ENCODE measurements around the gene IGFL4.

IGFL4 gene

DNA sequence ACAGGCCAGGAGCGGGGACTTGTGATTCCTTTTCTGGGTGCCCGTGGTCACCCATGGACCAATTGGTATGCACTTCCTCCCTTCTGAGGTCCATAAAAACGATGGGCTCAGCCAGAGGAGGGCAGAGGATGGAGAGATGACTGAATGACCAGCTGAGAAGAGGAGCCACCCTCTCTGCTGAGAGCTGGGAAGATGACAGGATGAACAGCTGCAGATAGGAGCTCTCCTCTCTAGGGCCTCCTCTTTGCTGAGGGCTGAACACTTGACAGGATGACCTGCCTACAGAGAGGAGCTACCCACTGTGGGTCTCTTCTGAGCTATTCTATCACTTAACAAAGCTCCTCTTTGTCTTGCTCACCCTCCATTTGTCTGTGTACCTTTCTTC lies 4.1 kb downstream of the IGFL4 start:
- CTCF ChIA-PET: interaction anchor here (0.7 to 23.4 kb wide), 5 partner anchors 8 to 232 kb away, joined by 3 to 523 read pairs (median 5); no protein-coding TSS in a partner anchor
- no peak overlapping the region for H3K4me3 ChIP-seq (ENCODE audit: low read depth, low read length)
- TF ChIP-seq, protein P1, sequence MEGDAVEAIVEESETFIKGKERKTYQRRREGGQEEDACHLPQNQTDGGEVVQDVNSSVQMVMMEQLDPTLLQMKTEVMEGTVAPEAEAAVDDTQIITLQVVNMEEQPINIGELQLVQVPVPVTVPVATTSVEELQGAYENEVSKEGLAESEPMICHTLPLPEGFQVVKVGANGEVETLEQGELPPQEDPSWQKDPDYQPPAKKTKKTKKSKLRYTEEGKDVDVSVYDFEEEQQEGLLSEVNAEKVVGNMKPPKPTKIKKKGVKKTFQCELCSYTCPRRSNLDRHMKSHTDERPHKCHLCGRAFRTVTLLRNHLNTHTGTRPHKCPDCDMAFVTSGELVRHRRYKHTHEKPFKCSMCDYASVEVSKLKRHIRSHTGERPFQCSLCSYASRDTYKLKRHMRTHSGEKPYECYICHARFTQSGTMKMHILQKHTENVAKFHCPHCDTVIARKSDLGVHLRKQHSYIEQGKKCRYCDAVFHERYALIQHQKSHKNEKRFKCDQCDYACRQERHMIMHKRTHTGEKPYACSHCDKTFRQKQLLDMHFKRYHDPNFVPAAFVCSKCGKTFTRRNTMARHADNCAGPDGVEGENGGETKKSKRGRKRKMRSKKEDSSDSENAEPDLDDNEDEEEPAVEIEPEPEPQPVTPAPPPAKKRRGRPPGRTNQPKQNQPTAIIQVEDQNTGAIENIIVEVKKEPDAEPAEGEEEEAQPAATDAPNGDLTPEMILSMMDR (IDR thresholded peaks at IDR 0.05; ENCODE audit: insufficient read depth, low read length, missing control alignments): no peak
- POLR2A ChIA-PET: interaction anchor here (0.6 kb wide), 1 partner anchor 41 kb away, joined by 3 read pairs; no protein-coding TSS in a partner anchor
- no peak for DNase-seq (ENCODE audit: low read depth, low spot score)

DNA sequence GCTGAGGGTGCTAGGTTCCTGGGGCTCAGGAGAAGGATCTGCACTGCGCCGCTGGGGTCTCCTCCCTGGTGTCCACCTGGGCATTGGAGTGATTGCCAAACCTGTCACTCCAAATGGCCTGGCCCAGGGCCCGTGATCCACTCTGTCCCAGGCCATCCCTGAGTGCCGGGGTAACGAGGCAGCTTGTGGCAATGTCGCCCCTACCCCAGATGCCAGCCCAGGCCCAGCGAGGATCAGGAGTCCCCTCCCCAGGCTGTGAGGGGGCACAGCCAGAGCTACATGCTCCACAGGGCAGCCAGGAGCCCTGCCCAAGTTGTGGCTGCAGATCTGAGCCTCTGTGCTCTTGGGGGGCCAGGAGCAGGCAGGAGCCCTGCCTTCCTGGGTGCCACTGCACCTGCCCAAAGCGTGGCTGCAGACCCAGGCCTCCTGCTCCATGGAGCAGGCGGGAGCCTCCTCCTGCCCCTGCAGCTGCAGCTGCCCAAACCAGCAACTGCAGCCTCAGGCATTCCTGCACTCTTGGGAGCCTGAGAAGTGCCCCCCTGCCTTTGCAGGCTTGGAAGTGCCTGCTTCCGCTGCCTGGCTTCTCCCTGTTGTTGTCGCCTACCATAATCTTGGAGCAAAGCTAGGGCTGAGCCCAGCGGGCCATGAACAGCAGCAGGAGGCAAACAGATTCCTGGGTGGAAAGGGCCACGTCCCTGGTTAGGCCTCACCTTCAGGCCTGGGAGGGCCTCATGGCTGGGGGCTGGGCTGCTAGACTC lies 4.6 kb downstream of the IGFL4 start:
- TF ChIP-seq, protein P1 (IDR thresholded peaks at IDR 0.05; ENCODE audit: insufficient read depth, low read length, missing control alignments): no peak
- DNase-seq (ENCODE audit: low read depth, low spot score): no peak
- CTCF ChIA-PET: interaction anchor here (1.0 to 23.4 kb wide), 6 partner anchors 8 to 230 kb away, joined by 4 to 523 read pairs (median 10); no protein-coding TSS in a partner anchor
- POLR2A ChIA-PET: interaction anchor here (0.6 kb wide), 1 partner anchor 41 kb away, joined by 3 read pairs; no protein-coding TSS in a partner anchor
- no peak overlapping the region for H3K4me3 ChIP-seq (ENCODE audit: low read depth, low read length)

DNA sequence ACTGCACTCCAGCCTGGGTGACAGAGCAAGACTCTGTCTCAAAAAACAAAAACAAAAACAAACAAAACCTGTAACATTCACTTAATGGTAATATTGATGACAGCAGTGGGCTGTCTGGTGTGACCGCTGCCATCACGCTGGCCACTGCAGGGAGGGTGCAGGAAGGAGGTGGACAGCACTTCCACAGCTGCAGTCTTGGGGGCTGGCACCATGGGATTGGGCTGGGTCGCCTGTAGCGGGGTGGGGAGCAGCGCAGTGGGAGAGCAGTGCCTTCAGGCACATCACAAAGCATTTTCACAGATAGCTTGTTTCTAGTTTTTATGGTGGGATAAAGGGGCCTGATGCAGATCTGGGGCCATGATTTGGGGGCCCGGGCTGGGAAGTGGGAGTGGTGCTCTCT lies 5.3 kb downstream of the IGFL4 start:
- POLR2A ChIA-PET: no interaction called here
- CTCF ChIA-PET: interaction anchor here (1.0 to 23.4 kb wide), 4 partner anchors 17 to 231 kb away, joined by 4 to 523 read pairs (median 16); no protein-coding TSS in a partner anchor
- no peak overlapping the region for H3K4me3 ChIP-seq (ENCODE audit: low read depth, low read length)
- DNase-seq (ENCODE audit: low read depth, low spot score): no peak
- TF ChIP-seq, protein P1 (IDR thresholded peaks at IDR 0.05; ENCODE audit: insufficient read depth, low read length, missing control alignments): no peak

DNA sequence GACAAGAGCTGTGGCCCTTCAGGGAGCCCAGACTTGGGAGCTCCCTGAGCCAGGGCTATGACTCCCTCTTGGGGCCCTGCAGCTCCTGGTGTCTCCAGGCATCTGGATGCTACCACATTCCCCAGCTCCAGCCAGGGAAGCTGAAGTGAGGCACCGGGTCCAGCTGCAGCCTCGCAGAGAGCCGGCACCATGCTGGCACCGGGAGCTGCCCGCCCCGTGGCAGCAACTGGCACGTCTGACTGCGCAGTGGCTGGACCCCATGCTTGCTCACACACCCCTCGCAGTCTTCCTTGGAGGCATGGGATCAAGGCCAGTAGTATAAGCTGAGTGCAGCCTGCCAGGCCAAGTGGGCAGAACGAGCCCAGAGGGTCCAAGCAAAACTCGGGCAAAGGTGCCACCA lies 7.4 kb downstream of the IGFL4 start:
- H3K4me3 ChIP-seq (ENCODE audit: low read depth, low read length): no peak overlapping the region
- no peak for DNase-seq (ENCODE audit: low read depth, low spot score)
- POLR2A ChIA-PET: no interaction called here
- CTCF ChIA-PET: interaction anchor here (1.1 to 23.4 kb wide), 10 partner anchors 10 to 233 kb away, joined by 3 to 523 read pairs (median 6); partner anchors contain the start of gene PGLYRP1
- TF ChIP-seq, protein P1 (IDR thresholded peaks at IDR 0.05; ENCODE audit: insufficient read depth, low read length, missing control alignments): no peak

DNA sequence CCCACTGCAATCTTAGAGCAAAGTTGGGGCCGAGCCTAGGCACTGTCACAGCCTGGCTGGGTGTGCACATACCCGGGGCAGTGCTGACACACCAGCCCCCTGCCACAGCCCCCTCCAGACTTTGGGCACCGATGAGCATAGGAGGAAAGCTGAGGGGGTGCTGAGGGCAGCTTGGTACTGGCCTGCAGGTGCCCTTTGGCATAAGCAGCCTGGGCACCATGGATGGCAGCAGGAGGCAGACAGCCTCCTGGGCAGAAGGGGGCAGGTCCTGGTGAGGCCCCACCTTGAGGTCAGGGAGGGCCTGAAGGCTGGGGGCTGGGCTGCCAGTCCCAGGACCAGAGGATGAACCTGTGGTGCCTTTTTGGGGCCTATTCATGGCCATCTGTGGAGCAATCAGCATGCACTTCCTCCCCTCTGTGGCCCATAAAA lies 8.2 kb downstream of the IGFL4 start:
- H3K4me3 ChIP-seq (ENCODE audit: low read depth, low read length): no peak overlapping the region
- DNase-seq (ENCODE audit: low read depth, low spot score): no peak
- TF ChIP-seq, protein P1 (IDR thresholded peaks at IDR 0.05; ENCODE audit: insufficient read depth, low read length, missing control alignments): no peak
- ChIA-PET POLR2A (no interaction called here), CTCF (interaction anchor here (1.0 to 23.4 kb wide), 9 partner anchors 9 to 234 kb away, joined by 3 to 523 read pairs (median 6); partner anchors contain the start of gene PGLYRP1)
